GM19463 (cell line): ENCODE measurements around the gene PIK3R3.
"Not testable (repeated sequence)": the region's sequence is repeated elsewhere in the genome, so short reads cannot be mapped to it uniquely, and the experiment has no call there.

ENCODE experiments used
- ATAC-seq: cut with Tn5 transposase; IDR thresholded peaks from one replicate; pipeline ENCODE4 v1.9.1; 2021; ENCODE audit warnings: mild to moderate bottlenecking, moderate library complexity; ENCODE audit not compliant: unreplicated experiment

Gene PIK3R3

GRCh38 chr1:46113948-46114347, 18.5 kb downstream of the PIK3R3 start:
- no peak for ATAC-seq

- no peak for ATAC-seq
These were observed 20.3 kb downstream of the PIK3R3 start for GRCh38 chr1:46112108-46112507.

- no peak for ATAC-seq
These were observed 21.9 kb downstream of the PIK3R3 start for GRCh38 chr1:46110521-46110920.

- ATAC-seq: no peak
These were observed 29.5 kb downstream of the PIK3R3 start for GRCh38 chr1:46102769-46103476.

GRCh38 chr1:46099215-46099614, 33.2 kb downstream of the PIK3R3 start:
- ATAC-seq: no peak

GRCh38 chr1:46098027-46098712, 34.3 kb downstream of the PIK3R3 start:
- no peak for ATAC-seq

- ATAC-seq: no peak
These were observed 35.3 kb downstream of the PIK3R3 start for GRCh38 chr1:46097149-46097472.

- ATAC-seq: no peak
These were observed 35.9 kb downstream of the PIK3R3 start for GRCh38 chr1:46096269-46097148.

- ATAC-seq: not testable (repeated sequence)
These were observed 37.3 kb downstream of the PIK3R3 start for GRCh38 chr1:46095110-46095509.

GRCh38 chr1:46094471-46095005, 37.9 kb downstream of the PIK3R3 start:
- no peak for ATAC-seq

- not testable (repeated sequence) for ATAC-seq
These were observed 38.6 kb downstream of the PIK3R3 start for GRCh38 chr1:46093832-46094231.

- ATAC-seq: no peak
These were observed 44.5 kb downstream of the PIK3R3 start for GRCh38 chr1:46087891-46088290.

- no peak for ATAC-seq
These were observed 45.9 kb downstream of the PIK3R3 start for GRCh38 chr1:46086576-46086975.

- ATAC-seq: no peak
These were observed 47.6 kb downstream of the PIK3R3 start for GRCh38 chr1:46084553-46085451.

GRCh38 chr1:46083579-46083978, 48.9 kb downstream of the PIK3R3 start:
- ATAC-seq: no peak

GRCh38 chr1:46081619-46082018, 50.8 kb downstream of the PIK3R3 start:
- no peak for ATAC-seq

GRCh38 chr1:46081206-46081605, 51.2 kb downstream of the PIK3R3 start:
- no peak for ATAC-seq

- ATAC-seq: no peak
These were observed 52.2 kb downstream of the PIK3R3 start for GRCh38 chr1:46080257-46080656.

GRCh38 chr1:46077644-46078043, 54.8 kb downstream of the PIK3R3 start:
- ATAC-seq: no peak

GRCh38 chr1:46076343-46076742, 56.1 kb downstream of the PIK3R3 start:
- ATAC-seq: no peak
